Mesodermal cell (in vitro differentiated cells): ENCODE data around the gene TARS1. TPM values are rescaled to one million over a fixed set of nuclear protein-coding genes. Genes with fewer than 3 reads are reported as not detected.

Experiments
- H3K27ac ChIP-seq: 2 replicates; pipeline ENCODE4 v1.7.0; 2013; ENCODE audit warnings: mild to moderate bottlenecking, low read depth, low read length, moderate library complexity; ENCODE audit not compliant: severe bottlenecking
- H3K36me3 ChIP-seq: 2 replicates; pipeline ENCODE4 v1.7.1; 2013; ENCODE audit warnings: mild to moderate bottlenecking, low read length, moderate library complexity; ENCODE audit not compliant: control insufficient read depth, insufficient read depth
- H3K4me1 ChIP-seq: one replicate; pipeline ENCODE4 v1.7.1; 2013; ENCODE audit warnings: mild to moderate bottlenecking, low read length; ENCODE audit not compliant: insufficient read depth, control insufficient read depth, poor library complexity, severe bottlenecking
- H3K4me3 ChIP-seq: 2 replicates; pipeline ENCODE4 v1.7.0; 2013; ENCODE audit warnings: low read length, control low read depth, mild to moderate bottlenecking; ENCODE audit not compliant: insufficient read depth, poor library complexity, severe bottlenecking; ENCODE audit errors: extremely low read depth
- H3K9me3 ChIP-seq: 2 replicates; pipeline ENCODE4 v1.7.1; 2013; ENCODE audit warnings: mild to moderate bottlenecking, low read length, moderate library complexity; ENCODE audit not compliant: control insufficient read depth
- WGBS, 2 experiments: methylation state at CpG; one replicate each; pipeline ENCODE4 v1.1.5; 2013; ENCODE audit warnings: missing lambda C conversion rate in 2 of 2; ENCODE audit not compliant: insufficient coverage in 2 of 2; 5-methylcytosine and 5-hydroxymethylcytosine counted together
- polyA plus RNA-seq, 2 experiments: library from polyadenylated mRNA; stranded (reverse); fragments of 50-300 nt; gene quantifications; one replicate each; pipeline ENCODE4 v1.2.3, GENCODE V29; 2013

Gene TARS1
- 181 TPM for polyA plus RNA-seq (2013, experiment 1 of 2)
- 199 TPM for polyA plus RNA-seq (2013, experiment 2 of 2)

DNA sequence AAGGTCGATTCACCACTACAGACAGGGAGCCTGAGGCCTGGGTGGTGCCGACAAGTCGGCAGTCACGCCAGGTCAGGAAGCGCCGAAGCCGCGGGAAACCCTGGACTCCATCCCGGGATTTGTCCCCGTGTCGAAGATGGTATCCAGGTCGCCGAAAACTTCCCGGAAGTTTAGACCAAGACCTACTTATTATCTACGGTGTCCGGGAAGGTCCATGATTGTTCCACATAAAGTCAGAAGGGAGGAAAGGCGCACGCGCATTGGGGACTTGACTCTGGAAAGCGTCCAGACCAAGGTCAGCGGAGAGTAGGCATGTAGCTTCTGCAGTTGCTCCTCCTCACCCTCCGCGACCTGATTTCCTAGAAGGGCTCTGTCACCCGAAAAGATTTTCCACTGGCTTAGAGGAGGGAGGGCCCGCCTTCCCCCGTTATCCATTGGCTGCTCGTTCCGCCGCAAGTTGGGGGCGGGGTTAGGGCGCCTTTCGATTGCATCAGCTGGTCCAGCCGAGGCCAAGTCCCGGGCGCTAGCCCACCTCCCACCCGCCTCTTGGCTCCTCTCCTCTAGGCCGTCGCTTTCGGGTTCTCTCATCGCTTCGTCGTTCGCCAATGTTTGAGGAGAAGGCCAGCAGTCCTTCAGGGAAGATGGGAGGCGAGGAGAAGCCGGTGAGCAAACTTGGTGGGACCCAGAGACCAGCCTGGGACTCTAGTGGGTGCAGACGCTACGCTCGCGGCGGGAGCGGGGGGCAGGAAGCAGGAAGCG lies at the start of gene TARS1:
TARS1 (plus strand) TSS at position 484 of the 759 bp plus-strand sequence; CDS start at position 606, 122 bp downstream.
- Histone ChIP-seq H3K27ac (peak within 1 kb of the TSS; percentile 99), H3K36me3 (peaks cover 29% of the 10 kb centered on the region), H3K9me3 (no peaks in the 10 kb centered on the region), H3K4me3 (peak within 1 kb of the TSS; percentile 90), H3K4me1 (peaks cover 7% of the 10 kb centered on the region)
- WGBS, 2 experiments: 0 to 1% methylated on average over 33 to 35 of the region's 52 CpGs

DNA sequence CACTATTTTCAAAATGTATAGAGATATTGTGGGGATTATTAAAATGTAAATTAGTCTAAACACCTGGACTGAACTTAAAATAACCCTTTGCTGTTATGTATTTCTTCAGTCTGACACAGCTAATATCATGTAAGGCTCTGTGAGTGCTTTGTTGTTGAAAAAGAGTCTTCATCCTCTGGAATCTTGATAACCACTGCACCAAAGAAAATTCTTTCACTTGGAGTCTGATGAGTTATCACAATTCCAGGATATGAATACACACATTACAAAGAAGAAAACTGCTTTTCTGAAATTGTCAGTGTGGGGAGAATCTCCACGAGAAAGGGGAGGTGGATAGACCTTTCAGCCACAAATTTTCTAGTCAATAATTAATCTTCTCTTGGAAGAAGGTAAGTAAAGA lies 42.3 kb upstream of the TARS1 start:
- no CpG with 5 or more reads among the region's 1 CpG for whole genome bisulfite sequencing, 2 experiments
- Histone ChIP-seq H3K27ac (no peak overlapping the region), H3K4me3 (no peak overlapping the region), H3K36me3 (no peaks in the 10 kb centered on the region), H3K4me1 (peaks cover 20% of the 10 kb centered on the region), H3K9me3 (no peaks in the 10 kb centered on the region)

DNA sequence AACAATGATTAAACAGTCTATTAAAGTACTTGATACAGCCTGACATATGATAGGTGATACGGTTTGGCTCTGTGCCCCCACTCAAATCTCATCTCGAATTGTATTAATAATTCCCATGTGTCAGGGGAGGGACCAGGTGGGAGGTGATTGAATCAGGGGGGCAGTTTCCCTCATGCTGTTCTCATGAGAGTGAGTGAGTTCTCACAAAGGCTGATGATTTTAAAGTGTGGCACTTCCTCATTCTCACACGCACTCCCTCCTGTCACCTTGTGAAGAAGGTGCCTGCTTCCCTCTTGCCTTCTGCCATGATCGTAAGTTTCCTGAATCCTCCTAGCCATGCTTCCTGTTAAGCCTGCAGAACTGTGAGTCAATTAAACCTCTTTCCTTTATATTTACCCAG lies 40.1 kb upstream of the TARS1 start:
- H3K27ac ChIP-seq: no peak overlapping the region
- H3K36me3 ChIP-seq: no peaks in the 10 kb centered on the region
- H3K4me3 ChIP-seq: no peak overlapping the region
- H3K9me3 ChIP-seq: no peaks in the 10 kb centered on the region
- H3K4me1 ChIP-seq: peaks cover 20% of the 10 kb centered on the region
- WGBS, 2 experiments: 84 to 93% methylated on average over 3 of the region's 4 CpGs

DNA sequence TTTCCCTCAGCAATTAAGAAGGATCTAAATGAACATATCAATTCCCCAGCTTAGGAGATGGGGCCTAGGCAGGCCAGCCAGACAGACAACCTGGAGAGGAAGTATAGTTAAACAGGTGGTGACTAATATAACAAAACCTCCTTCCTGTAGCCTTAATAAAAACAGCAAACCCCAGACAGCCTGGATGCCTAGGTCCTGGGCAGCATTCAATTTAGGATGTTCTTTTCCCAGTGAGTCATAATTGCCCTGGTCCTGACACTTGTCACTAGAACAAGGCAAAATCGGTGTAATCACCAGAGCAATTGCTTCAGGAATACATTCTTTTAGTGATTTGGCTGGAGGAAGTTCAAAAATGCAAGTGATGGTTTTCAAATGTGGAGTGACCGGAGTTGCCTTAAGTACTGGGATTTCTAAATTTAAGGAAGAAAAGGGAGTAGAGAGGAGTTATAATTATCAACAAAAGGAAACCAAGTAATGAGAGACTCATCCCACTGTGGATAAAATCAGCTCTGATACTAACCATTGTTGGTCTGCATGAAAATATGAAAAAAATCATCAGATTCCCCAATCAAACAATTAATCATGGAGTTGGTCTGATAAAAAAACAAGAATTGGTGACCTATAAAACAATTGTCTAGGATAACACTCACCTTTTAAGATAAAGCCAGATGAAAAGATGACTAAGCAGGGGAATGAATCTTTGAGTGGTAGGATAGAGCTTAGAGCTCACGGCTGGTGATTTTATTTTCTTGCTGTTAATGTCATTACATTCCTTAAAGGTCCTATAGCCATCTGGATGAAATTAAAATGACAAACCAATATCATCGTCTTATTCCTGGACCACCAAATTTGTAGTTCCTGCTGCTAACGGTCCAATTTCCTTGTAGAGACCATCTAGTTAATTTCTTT lies 39.0 kb upstream of the TARS1 start:
- WGBS, 2 experiments: 92% methylated on average over 2 to 3 of the region's 5 CpGs
- H3K4me3 ChIP-seq: no peak overlapping the region

DNA sequence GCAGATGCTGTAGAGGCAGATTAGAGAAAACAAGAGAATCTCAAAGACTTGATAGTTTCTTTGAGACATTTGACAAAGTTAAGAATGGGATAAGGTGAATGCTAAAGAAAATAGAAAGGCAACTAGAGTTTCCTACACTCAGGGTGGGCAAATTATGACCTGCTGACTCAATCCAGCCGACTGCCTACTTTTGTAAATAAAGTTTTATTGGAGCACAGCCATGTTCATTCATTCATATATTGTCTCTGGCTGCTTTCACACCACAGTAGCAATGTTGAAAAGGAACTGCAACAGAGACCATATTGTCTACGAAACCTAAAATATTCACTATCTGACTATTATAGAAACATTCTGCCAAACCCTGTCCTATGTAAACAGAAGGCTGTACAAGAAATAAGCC lies 37.6 kb upstream of the TARS1 start:
- no peaks in the 10 kb centered on the region for H3K9me3 ChIP-seq
- H3K4me1 ChIP-seq: peaks cover 18% of the 10 kb centered on the region
- 60 to 67% methylated on average over 1 of the region's 2 CpGs for WGBS, 2 experiments
- no peak overlapping the region for H3K4me3 ChIP-seq
- H3K36me3 ChIP-seq: no peaks in the 10 kb centered on the region
- H3K27ac ChIP-seq: no peak overlapping the region

More for the DNA sequence above, 39.0 kb upstream of the TARS1 start:
- no peaks in the 10 kb centered on the region for H3K36me3 ChIP-seq
- H3K4me1 ChIP-seq: peaks cover 20% of the 10 kb centered on the region
- no peaks in the 10 kb centered on the region for H3K9me3 ChIP-seq
- H3K27ac ChIP-seq: peak overlapping the region; percentile 34

DNA sequence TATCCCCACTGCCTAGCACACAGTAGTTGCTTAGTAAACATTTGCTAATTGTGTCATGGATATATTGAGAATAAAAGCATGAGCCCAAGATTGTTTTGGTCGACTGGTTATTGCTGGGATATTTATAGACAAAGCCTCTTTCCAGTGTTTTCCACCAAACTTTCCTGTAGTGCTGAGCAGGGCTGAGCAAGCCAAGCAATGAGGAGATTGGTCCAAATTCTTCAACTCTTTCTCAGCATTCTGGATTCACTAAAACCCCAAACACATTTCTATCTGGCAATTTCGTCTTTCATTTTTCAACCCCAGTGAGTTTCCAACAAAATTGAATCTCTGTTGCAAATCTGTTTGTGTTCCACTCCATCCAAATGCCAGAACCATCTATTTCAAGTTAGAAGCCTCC lies 31.9 kb upstream of the TARS1 start:
- WGBS, 2 experiments: 95 to 96% methylated on average over 2 of the region's 2 CpGs
- H3K4me3 ChIP-seq: no peak overlapping the region
- no peak overlapping the region for H3K27ac ChIP-seq
- peaks cover 4% of the 10 kb centered on the region for H3K4me1 ChIP-seq
- H3K9me3 ChIP-seq: no peaks in the 10 kb centered on the region
- H3K36me3 ChIP-seq: no peaks in the 10 kb centered on the region

DNA sequence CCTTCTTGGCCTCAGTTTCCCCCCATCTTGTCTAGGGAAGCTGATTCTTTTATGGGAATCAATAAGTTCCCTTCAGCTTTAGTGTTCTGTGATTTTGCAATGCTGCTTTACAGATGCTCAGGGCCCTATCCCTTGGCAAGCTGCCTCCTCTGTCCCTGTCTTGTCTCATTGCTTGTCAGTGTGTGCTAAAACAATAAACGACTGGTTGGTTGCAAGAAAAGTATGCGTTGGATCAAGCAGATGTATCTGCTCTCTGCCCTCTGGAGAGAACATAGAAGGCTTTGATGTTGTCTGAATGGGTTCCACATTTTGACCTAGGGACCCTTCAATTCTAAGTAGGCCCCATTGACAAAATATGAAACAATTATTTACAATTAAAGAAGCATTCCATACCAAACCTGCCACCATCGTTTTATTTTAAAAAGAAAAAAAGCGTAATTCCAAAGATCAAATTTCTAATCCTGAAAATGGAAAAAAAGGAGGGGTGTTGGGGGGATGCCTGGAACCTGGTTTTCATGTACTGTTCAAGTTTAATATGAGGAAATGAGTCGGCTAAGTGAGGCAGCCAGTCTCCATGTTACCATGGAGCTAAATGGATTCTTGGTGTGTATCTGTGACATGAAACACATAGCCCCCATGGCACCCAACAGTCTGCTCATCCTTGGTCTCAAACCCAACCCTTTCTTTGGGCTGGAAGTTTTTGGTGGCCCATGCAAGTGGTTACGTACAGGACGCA lies 31.2 kb upstream of the TARS1 start:
- no peaks in the 10 kb centered on the region for H3K9me3 ChIP-seq
- H3K4me1 ChIP-seq: peaks cover 4% of the 10 kb centered on the region
- WGBS, 2 experiments: 71 to 93% methylated on average over 1 to 3 of the region's 7 CpGs
- H3K36me3 ChIP-seq: no peaks in the 10 kb centered on the region
- no peak overlapping the region for H3K4me3 ChIP-seq
- no peak overlapping the region for H3K27ac ChIP-seq

DNA sequence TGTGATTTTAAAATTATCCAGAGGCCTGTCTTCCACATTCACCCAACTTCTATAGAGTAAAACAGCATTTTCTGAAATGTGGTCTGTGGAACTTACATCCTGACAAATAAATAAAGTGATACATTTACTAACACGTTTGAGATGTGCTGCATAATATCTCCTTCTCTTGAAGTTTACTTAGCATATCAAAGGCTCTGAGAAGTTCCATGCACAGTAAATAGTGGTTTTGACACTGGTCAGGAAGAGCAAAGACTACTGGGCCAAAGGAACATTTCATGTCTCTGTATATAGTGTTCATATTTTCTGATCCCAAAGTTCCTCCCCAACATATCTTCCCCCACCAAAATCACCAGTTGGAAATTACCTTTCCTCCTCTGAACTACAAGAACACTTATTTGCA lies 30.5 kb upstream of the TARS1 start:
- Histone ChIP-seq H3K9me3 (no peaks in the 10 kb centered on the region), H3K36me3 (no peaks in the 10 kb centered on the region), H3K4me3 (no peak overlapping the region), H3K27ac (no peak overlapping the region), H3K4me1 (peaks cover 4% of the 10 kb centered on the region)
- WGBS, 2 experiments: 100% methylated on average over 1 of the region's 1 CpG; no CpG with 5 or more reads in 1 of the 2 experiments

DNA sequence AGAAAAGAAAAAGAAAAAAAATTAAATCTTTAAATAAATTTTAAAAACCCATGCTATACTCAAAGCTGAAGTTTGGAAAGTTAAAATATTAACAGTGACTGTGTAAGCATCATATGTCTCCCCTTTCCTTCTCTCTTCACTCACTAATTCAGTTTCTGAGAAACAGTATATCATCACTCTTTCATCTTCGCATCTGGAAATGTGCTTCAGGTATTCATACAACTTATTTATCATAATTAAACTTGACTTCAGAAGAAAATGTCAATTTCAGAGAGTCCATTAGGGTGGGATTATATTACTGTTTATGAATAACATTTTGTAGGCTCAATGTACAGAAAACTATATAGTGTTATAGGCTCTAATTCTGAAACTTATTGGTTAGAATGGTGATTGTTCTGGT lies 29.3 kb upstream of the TARS1 start:
- Histone ChIP-seq H3K4me1 (peaks cover 4% of the 10 kb centered on the region), H3K4me3 (no peak overlapping the region), H3K36me3 (no peaks in the 10 kb centered on the region), H3K27ac (no peak overlapping the region), H3K9me3 (no peaks in the 10 kb centered on the region)
- no CpG with 5 or more reads among the region's 1 CpG for WGBS, 2 experiments

DNA sequence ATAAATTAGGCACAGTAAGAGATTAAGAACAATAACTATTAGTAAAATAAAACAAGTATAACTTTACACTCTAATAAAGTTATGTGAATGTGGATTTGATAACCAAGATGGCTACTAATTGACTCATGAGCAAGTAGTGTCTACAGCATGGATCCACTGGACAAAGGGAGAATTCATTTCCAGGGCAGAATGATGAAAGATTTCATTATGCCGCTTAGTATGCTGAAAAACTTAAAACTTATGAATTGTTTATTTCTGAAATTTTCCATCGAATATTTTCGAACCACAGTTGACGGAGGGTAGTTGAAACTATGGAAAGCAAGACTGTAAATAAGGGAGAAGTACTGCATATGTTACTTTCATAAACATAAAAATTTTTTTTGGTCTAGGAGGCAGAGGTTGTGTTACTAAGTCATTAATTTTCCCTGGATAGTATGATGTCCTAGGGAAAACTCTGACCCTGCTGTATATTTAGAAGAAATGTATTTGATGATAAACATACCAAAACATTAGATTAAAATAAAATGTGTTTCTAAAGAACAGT lies 24.9 kb upstream of the TARS1 start:
- Histone ChIP-seq H3K27ac (no peak overlapping the region), H3K4me1 (no peaks in the 10 kb centered on the region), H3K9me3 (no peaks in the 10 kb centered on the region), H3K36me3 (no peaks in the 10 kb centered on the region), H3K4me3 (no peak overlapping the region)
- whole genome bisulfite sequencing, 2 experiments: 97% methylated on average over 3 of the region's 4 CpGs; no CpG with 5 or more reads in 1 of the 2 experiments
